Fibroblast of lung (primary cell): ENCODE data around the gene NDUFS8. TPM values are rescaled to one million over a fixed set of nuclear protein-coding genes. Genes with fewer than 3 reads are reported as not detected.

Source experiments
- DNase-seq, 2 donors: peaks; one replicate each; pipeline versions ENCODE4 v3.0.0 to v3.0.0-alpha.2; 2010; ENCODE audit warnings: low read depth in 2 of 2
- H2AFZ ChIP-seq: 2 replicates; pipeline ENCODE4 v1.5.1; 2012; ENCODE audit warnings: low read length, control low read depth, inconsistent platforms
- H3K27ac ChIP-seq: 2 replicates; pipeline ENCODE4 v1.5.1; 2011; ENCODE audit warnings: low read length, control low read depth; ENCODE audit not compliant: insufficient read depth
- H3K27me3 ChIP-seq: 2 replicates; pipeline ENCODE4 v1.5.1; 2011; ENCODE audit warnings: mild to moderate bottlenecking, low read length; ENCODE audit not compliant: control insufficient read depth, insufficient read depth
- H3K36me3 ChIP-seq: 2 replicates; pipeline ENCODE4 v1.5.1; 2011; ENCODE audit warnings: low read length; ENCODE audit not compliant: control insufficient read depth, insufficient read depth
- H3K4me1 ChIP-seq: 2 replicates; pipeline ENCODE4 v1.5.1; 2011; ENCODE audit warnings: low read length; ENCODE audit not compliant: control insufficient read depth, insufficient read depth; ENCODE audit errors: extremely low read depth
- H3K4me2 ChIP-seq: 2 replicates; pipeline ENCODE4 v1.5.1; 2011; ENCODE audit warnings: low read length, control low read depth; ENCODE audit not compliant: insufficient read depth; ENCODE audit errors: extremely low read depth
- H3K4me3 ChIP-seq, 4 experiments: fragments of 200-600 bp in 1 of 4; sonication (generic) in 1 of 4; replicated peaks in 1 of 4; 2 replicates each; pipeline ENCODE4 v1.5.1; 2011 to 2016; ENCODE audit warnings: low read length in 4 of 4, low read depth in 3 of 4, mild to moderate bottlenecking in 3 of 4, control low read depth in 2 of 4, inconsistent platforms in 1 of 4, mixed read lengths in 1 of 4; ENCODE audit not compliant: insufficient read depth in 1 of 4; ENCODE audit errors: control extremely low read depth in 1 of 4
- H3K79me2 ChIP-seq: 2 replicates; pipeline ENCODE4 v1.5.1; 2012; ENCODE audit warnings: mild to moderate bottlenecking, low read length, inconsistent platforms; ENCODE audit not compliant: control insufficient read depth, insufficient read depth
- H3K9ac ChIP-seq: 2 replicates; pipeline ENCODE4 v1.5.1; 2011; ENCODE audit warnings: mild to moderate bottlenecking, low read length, control low read depth; ENCODE audit not compliant: insufficient read depth
- H3K9me3 ChIP-seq: 2 replicates; pipeline ENCODE4 v1.5.1; 2012; ENCODE audit warnings: low read depth, low read length; ENCODE audit not compliant: control insufficient read depth, insufficient read depth
- H4K20me1 ChIP-seq: 2 replicates; pipeline ENCODE4 v1.5.1; 2011; ENCODE audit warnings: low read length; ENCODE audit not compliant: control insufficient read depth, insufficient read depth; ENCODE audit errors: extremely low read depth
- CTCF ChIP-seq, 2 donors: IDR thresholded peaks in 1 of 2; conservative IDR thresholded peaks in 1 of 2; 1 replicate in 1 of 2; 2 replicates in 1 of 2; pipeline ENCODE4 v1.5.1; 2011 to 2012; ENCODE audit warnings: low read length in 2 of 2, control low read depth in 1 of 2, inconsistent platforms in 1 of 2, low read depth in 1 of 2, mild to moderate bottlenecking in 1 of 2
- EZH2 ChIP-seq: IDR thresholded peaks from 2 replicates; pipeline ENCODE4 v1.5.1; 2012; ENCODE audit warnings: low read length, control low read depth, mild to moderate bottlenecking; ENCODE audit errors: missing control alignments
- polyA plus RNA-seq, 2 donors: library from polyadenylated mRNA; depleted of rRNA in 1 of 2; stranded (reverse) in 1 of 2; unstranded in 1 of 2; fragments of >200 nt; gene quantifications; 2 replicates each; pipeline ENCODE4 v1.2.1, GENCODE V29; 2011 to 2012; ENCODE audit warnings: missing spikeins in 1 of 2
- total RNA-seq: library from RNA; depleted of rRNA; stranded (reverse); fragments of >200 nt; gene quantifications from 2 replicates; pipeline ENCODE4 v1.2.1, GENCODE V29; 2014

The NDUFS8 gene
- total and polyA plus RNA-seq, 2 donors (not counting 1 experiment from before 2014, with no cell fraction given) = 36.3 to 148 TPM

GRCh38 chr11:68012044-68012842, 18.2 kb upstream of the NDUFS8 start:
- peaks cover 40% of the 10 kb centered on the region for H3K4me1 ChIP-seq
- no peak overlapping the region for H2AFZ ChIP-seq
- peak overlapping the region; percentile 57 for H3K9ac ChIP-seq

DNA sequence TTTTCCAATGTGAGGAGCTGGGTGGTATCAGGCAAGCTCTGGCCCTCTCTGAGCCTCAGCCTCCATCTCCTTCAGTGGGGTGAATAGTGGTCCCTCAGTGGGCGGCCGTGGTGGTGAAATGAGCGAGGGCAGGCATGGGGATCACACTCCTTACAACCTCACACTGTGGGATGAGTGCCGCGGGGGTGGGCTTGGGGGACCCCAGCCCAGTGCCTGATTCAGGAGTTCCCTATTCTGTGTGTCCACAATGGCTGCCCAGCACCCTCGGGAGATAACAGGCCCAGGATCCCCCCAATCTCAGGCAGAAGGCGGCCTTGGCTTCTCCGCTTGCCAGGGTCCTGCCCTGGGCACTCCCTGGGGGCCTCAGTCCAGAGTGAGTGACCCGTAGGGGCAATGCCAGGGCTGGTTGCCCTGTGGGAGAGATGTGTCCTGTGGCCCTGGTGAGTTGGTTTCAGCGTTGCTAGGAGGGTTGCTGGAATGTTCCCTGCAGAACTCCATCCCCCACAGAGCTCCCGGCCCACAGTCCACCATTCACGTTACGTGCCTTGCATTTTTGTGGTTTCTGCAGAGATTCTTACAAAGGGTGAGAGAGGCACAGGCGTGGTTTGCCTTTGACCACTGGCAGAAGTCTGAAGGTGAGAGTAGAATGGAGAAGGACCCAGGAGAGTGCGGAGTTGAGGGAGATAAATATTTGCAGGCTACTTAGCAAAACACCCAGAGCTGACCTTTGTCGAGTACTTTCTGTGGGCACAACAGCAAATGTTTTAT, 17.5 kb upstream of the NDUFS8 start:
- no peaks in the 10 kb centered on the region for H3K9me3 ChIP-seq
- peak overlapping the region; percentile 60 for H3K4me2 ChIP-seq
- H3K9ac ChIP-seq = peak overlapping the region; percentile 57
- peaks cover 40% of the 10 kb centered on the region for H3K4me1 ChIP-seq
- H3K4me3 ChIP-seq = peak overlapping the region in 1 of 4 experiments; percentile 20
- H3K27ac ChIP-seq = peak overlapping the region; percentile 97
- peaks cover 21% of the 10 kb centered on the region for H3K79me2 ChIP-seq
- no peaks in the 10 kb centered on the region for H4K20me1 ChIP-seq
- H2AFZ ChIP-seq = no peak overlapping the region
- no peaks in the 10 kb centered on the region for H3K27me3 ChIP-seq
- peaks cover 6% of the 10 kb centered on the region for H3K36me3 ChIP-seq
- peak; percentile 93 to 98 for DNase-seq
- TF ChIP-seq EZH2 = no peak
- no peak for TF ChIP-seq CTCF (conservative IDR thresholded peaks at IDR 0.05 in 1 of 2, IDR thresholded peaks at IDR 0.05 in 1 of 2; ENCODE audit: low read depth in 1 of 2, low read length in 2 of 2)

More at GRCh38 chr11:68012044-68012842, 18.2 kb upstream of the NDUFS8 start:
- Histone ChIP-seq H3K79me2 (peaks cover 21% of the 10 kb centered on the region), H3K4me3 (no peak overlapping the region), H4K20me1 (no peaks in the 10 kb centered on the region), H3K27me3 (no peaks in the 10 kb centered on the region), H3K4me2 (no peak overlapping the region), H3K9me3 (no peaks in the 10 kb centered on the region), H3K36me3 (peaks cover 6% of the 10 kb centered on the region), H3K27ac (peak overlapping the region; percentile 97)
- no peak for DNase-seq
- TF ChIP-seq CTCF (conservative IDR thresholded peaks at IDR 0.05 in 1 of 2, IDR thresholded peaks at IDR 0.05 in 1 of 2; ENCODE audit: low read depth in 1 of 2, low read length in 2 of 2) (no peak), EZH2 (no peak)

- TF ChIP-seq EZH2 = no peak
- TF ChIP-seq CTCF (conservative IDR thresholded peaks at IDR 0.05 in 1 of 2, IDR thresholded peaks at IDR 0.05 in 1 of 2; ENCODE audit: low read depth in 1 of 2, low read length in 2 of 2) = no peak
- Histone ChIP-seq H4K20me1 (no peaks in the 10 kb centered on the region), H2AFZ (no peak overlapping the region), H3K27me3 (no peaks in the 10 kb centered on the region), H3K9ac (peak overlapping the region; percentile 41), H3K4me3 (peak overlapping the region in 1 of 4 experiments; percentile 20), H3K4me1 (peaks cover 40% of the 10 kb centered on the region), H3K9me3 (no peaks in the 10 kb centered on the region), H3K4me2 (peak overlapping the region; percentile 60), H3K27ac (peak overlapping the region; percentile 97), H3K36me3 (peaks cover 6% of the 10 kb centered on the region), H3K79me2 (peaks cover 21% of the 10 kb centered on the region)
- DNase-seq = no peak
These were observed 16.8 kb upstream of the NDUFS8 start for GRCh38 chr11:68013611-68014156.
